ENCODE results near the gene ADORA2A. TPM values are rescaled to one million over a fixed set of nuclear protein-coding genes. Genes with fewer than 3 reads are reported as not detected.

ADORA2A gene
- total and polyA plus RNA-seq, 11 donors: 1.5 to 12.1 (median 4.5) TPM

DNA sequence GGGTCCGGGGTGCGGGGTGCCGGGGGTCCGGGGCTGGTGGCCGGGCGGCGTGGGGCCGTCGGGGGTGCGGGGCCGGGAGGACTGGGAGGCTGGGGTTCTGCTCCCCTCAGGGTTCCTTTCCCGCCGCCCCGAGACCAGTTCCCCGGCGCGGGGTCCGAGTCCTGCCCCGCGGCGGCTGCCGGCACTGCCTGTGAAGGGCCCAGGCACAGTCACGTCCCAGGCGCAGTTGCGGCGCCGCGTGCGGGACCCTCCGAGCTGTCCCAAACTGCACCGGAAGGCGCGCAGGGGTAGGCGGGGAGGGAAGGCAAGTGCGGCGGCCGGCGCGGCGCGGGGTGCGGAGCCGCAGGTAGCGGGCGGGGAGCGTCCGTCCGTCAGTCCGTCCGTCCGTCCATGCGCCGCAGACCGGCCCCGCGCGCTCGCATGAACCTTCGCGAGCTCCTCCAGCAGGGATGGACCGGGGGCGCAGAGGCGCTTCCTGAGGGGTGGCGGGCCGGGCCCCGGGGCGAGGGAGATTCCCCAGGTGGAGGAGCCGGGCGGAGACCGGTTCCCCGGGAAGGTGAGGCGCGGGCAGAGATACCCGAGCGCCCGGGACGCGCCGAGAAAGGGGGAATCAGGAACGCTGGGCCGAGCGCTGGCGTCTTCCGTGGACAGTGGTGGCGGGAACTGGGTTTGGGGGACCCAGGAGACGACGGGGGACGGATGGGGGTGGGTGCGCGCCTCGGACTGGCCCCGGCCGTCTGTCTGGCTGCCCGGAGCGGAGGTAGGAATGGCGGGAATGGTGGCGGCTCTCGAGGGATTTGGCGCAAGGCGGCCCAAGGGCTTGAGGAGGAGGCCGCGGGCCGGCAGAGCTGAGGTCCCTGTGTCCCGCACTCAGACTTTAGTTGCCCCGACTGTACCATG lies 3.1 kb upstream of the ADORA2A start:
- DNase-seq (peak in 2 of 5 donors; percentile 30 to 78), ATAC-seq (peak in 1 of 4 donors; percentile 14)
- Histone ChIP-seq H3K27me3 (no peaks in the 10 kb centered on the region), H3K4me3 (peak overlapping the region; percentile 56 to 96 (median 71)), H3K9me3 (no peaks in the 10 kb centered on the region), H3K4me1 (peaks cover 0 to 91% (median 47%) of the 10 kb centered on the region in 12 donors), H3K36me3 (no peaks in the 10 kb centered on the region), H3K27ac (peak overlapping the region; percentile 45 to 88 (median 72))
- WGBS, 4 donors: 7 to 13% (median 11%) methylated on average over 68 to 105 of the region's 105 CpGs
- intact Hi-C loops (cut with DNase I): loop anchor here in 9 of 10 donors (2.0 to 5.0 kb wide), 7 partner anchors 58 to 102 kb away; no protein-coding TSS in a partner anchor
- TF ChIP-seq POLR2A (IDR thresholded peaks at IDR 0.05): no peak
- TF ChIP-seq, protein P1, sequence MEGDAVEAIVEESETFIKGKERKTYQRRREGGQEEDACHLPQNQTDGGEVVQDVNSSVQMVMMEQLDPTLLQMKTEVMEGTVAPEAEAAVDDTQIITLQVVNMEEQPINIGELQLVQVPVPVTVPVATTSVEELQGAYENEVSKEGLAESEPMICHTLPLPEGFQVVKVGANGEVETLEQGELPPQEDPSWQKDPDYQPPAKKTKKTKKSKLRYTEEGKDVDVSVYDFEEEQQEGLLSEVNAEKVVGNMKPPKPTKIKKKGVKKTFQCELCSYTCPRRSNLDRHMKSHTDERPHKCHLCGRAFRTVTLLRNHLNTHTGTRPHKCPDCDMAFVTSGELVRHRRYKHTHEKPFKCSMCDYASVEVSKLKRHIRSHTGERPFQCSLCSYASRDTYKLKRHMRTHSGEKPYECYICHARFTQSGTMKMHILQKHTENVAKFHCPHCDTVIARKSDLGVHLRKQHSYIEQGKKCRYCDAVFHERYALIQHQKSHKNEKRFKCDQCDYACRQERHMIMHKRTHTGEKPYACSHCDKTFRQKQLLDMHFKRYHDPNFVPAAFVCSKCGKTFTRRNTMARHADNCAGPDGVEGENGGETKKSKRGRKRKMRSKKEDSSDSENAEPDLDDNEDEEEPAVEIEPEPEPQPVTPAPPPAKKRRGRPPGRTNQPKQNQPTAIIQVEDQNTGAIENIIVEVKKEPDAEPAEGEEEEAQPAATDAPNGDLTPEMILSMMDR (IDR thresholded peaks at IDR 0.05): no peak

DNA sequence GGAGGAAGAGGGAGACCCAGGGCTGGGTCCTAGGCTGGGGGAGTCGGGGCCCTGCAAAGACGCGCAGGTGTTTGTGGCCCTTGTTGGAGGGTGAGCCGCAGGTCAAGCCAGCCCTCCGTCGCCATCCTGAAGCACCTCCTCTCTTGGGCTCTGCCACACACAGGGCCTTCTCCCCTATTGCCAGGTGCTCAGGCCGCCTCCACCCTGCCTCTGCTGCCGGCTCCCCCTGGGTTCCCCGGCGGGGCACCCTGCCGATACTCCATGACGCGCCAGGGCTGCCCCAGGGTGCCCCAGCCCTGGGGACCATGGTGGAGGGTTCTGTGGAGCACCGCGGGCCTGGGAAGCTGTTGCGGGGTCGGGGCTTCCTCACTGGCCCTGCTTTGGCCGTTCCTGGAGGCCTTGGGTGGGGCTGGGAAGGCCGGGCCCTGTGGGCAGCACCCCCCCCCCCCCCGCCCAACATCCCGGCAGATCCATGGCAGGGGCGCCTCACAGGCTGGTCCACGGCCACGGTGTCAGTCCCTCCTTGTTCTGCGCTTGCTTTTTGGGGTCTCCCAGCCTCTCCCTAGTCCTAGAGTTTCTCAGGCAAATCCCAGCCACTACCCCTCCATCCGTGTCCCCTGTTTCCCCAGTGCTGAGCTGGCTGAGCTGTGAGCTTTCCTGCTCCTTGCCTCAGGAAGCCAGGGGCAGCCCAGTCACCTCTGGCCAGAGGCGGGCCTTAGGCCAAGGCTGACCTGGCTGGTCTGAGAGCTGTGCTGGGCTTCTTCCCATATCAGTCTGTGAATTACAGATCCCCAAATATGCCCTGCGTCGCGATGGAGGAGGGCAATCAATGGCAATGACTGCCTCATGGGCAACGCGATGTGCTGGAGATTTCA lies 2.3 kb upstream of the ADORA2A start:
- Histone ChIP-seq H3K27ac (peak overlapping the region; percentile 45 to 88 (median 72)), H3K4me1 (peaks cover 0 to 91% (median 48%) of the 10 kb centered on the region in 12 donors), H3K36me3 (no peaks in the 10 kb centered on the region), H3K27me3 (no peaks in the 10 kb centered on the region), H3K9me3 (no peaks in the 10 kb centered on the region), H3K4me3 (peak overlapping the region; percentile 56 to 96 (median 71))
- ATAC-seq (no peak), DNase-seq (peak in 1 of 5 donors; percentile 64)
- intact Hi-C loops (cut with DNase I): loop anchor here in 9 of 10 donors (2.0 to 5.0 kb wide), 8 partner anchors 47 to 103 kb away; no protein-coding TSS in a partner anchor
- no peak for TF ChIP-seq POLR2A (IDR thresholded peaks at IDR 0.05)
- TF ChIP-seq, protein P1 (IDR thresholded peaks at IDR 0.05): no peak
- WGBS, 4 donors: 73 to 81% (median 73%) methylated on average over 16 to 32 of the region's 32 CpGs

DNA sequence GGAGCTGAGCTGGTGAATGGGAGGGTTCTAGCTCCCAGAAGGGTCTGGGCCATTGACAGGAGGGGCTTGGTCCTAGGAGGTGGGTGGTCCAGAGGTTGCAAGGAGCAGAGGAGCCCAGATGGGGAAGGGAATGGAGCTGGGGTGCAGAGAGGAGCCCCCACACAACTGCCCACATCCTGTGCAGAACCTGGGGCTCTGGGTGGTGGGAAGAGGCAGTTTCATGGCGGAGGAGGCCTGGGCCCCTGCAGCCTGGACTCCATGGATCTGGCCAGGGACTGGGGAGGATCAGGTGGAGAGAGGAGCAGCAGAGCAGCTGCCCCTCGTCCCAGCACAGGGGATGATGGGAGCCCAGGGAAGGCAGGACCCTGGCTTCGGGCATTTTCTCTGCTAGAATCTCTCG lies 963 bp upstream of the ADORA2A start:
- Histone ChIP-seq H3K9me3 (no peaks in the 10 kb centered on the region), H3K27ac (peak overlapping the region in 2 of 12 donors; percentile 80 to 88), H3K4me3 (peak overlapping the region in 2 of 12 donors; percentile 35 to 57), H3K4me1 (peaks cover 0 to 89% (median 40%) of the 10 kb centered on the region in 12 donors), H3K27me3 (no peaks in the 10 kb centered on the region), H3K36me3 (no peaks in the 10 kb centered on the region)
- 80 to 91% (median 83%) methylated on average over 4 of the region's 4 CpGs for WGBS, 4 donors
- peak in 1 of 5 donors; percentile 28 for DNase-seq
- intact Hi-C loops (cut with DNase I): loop anchor here in 4 of 10 donors (5.0 kb wide), 4 partner anchors 46 to 99 kb away; no protein-coding TSS in a partner anchor
- no peak for ATAC-seq
- TF ChIP-seq POLR2A (IDR thresholded peaks at IDR 0.05): no peak
- TF ChIP-seq, protein P1 (IDR thresholded peaks at IDR 0.05): no peak

Data from heart left ventricle (tissue), 16 donors.